Keratinocyte (primary cell): ENCODE measurements around the gene MPZ. TPM values are rescaled to one million over a fixed set of nuclear protein-coding genes. Genes with fewer than 3 reads are reported as not detected.
A peak's percentile ranks its signal among the peaks of the same experiment; 100 is the strongest.

ENCODE experiments used
- DNase-seq: peaks from one replicate; pipeline ENCODE4 v3.0.0-alpha.2; 2011; ENCODE audit warnings: low read depth, missing footprints, low spot score
- FAIRE-seq: peaks from 2 replicates; lab custom pipeline; 2011; peaks lifted over from hg19 to GRCh38; lab: Jason Lieb, UNC
- H2AFZ ChIP-seq: 2 replicates; pipeline ENCODE4 v1.6.0; 2012; ENCODE audit warnings: low read length, control low read depth, inconsistent platforms; ENCODE audit not compliant: control insufficient read depth
- H3K27ac ChIP-seq: 2 replicates; pipeline ENCODE4 v1.5.1; 2011; ENCODE audit warnings: low read length; ENCODE audit not compliant: control insufficient read depth, insufficient read depth
- H3K27me3 ChIP-seq: 3 replicates; pipeline ENCODE4 v1.6.0; 2011; ENCODE audit warnings: low read length; ENCODE audit not compliant: control insufficient read depth, insufficient read depth; ENCODE audit errors: extremely low read depth
- H3K36me3 ChIP-seq, 2 experiments: 2 replicates in 1 of 2; 3 replicates in 1 of 2; pipeline ENCODE4 v1.5.1; 2011; ENCODE audit warnings: low read length in 2 of 2, mild to moderate bottlenecking in 1 of 2; ENCODE audit not compliant: control insufficient read depth in 2 of 2, insufficient read depth in 2 of 2; ENCODE audit errors: extremely low read depth in 1 of 2
- H3K4me1 ChIP-seq: 3 replicates; pipeline ENCODE4 v1.5.1; 2011; ENCODE audit warnings: low read length; ENCODE audit not compliant: control insufficient read depth, insufficient read depth; ENCODE audit errors: extremely low read depth
- H3K4me2 ChIP-seq: 3 replicates; pipeline ENCODE4 v1.6.0; 2011; ENCODE audit warnings: low read depth, low read length; ENCODE audit not compliant: control insufficient read depth, insufficient read depth; ENCODE audit errors: extremely low read depth
- H3K4me3 ChIP-seq, 3 experiments: fragments of 200-600 bp in 1 of 3; sonication (generic) in 1 of 3; 2 replicates in 2 of 3; 3 replicates in 1 of 3; pipeline ENCODE4 v1.5.1; 2011 to 2016; ENCODE audit warnings: low read length in 3 of 3, mild to moderate bottlenecking in 3 of 3, control low read depth in 2 of 3, inconsistent platforms in 1 of 3, low read depth in 1 of 3, mixed read lengths in 1 of 3, mixed run types in 1 of 3, moderate library complexity in 1 of 3; ENCODE audit not compliant: control insufficient read depth in 2 of 3, insufficient read depth in 2 of 3; ENCODE audit errors: extremely low read depth in 1 of 3
- H3K79me2 ChIP-seq: 2 replicates; pipeline ENCODE4 v1.6.0; 2012; ENCODE audit warnings: low read length; ENCODE audit not compliant: control insufficient read depth, insufficient read depth
- H3K9ac ChIP-seq: 3 replicates; pipeline ENCODE4 v1.6.0; 2011; ENCODE audit warnings: low read length; ENCODE audit not compliant: control insufficient read depth, insufficient read depth; ENCODE audit errors: extremely low read depth
- H3K9me1 ChIP-seq: 3 replicates; pipeline ENCODE4 v1.6.0; 2011; ENCODE audit warnings: low read length; ENCODE audit not compliant: control insufficient read depth, insufficient read depth; ENCODE audit errors: extremely low read depth
- H3K9me3 ChIP-seq: 2 replicates; pipeline ENCODE4 v1.5.1; 2012; ENCODE audit warnings: low read depth, low read length; ENCODE audit not compliant: control insufficient read depth
- H4K20me1 ChIP-seq: 3 replicates; pipeline ENCODE4 v1.6.0; 2011; ENCODE audit warnings: low read length; ENCODE audit not compliant: control insufficient read depth, insufficient read depth; ENCODE audit errors: extremely low read depth
- CTCF ChIP-seq, 3 experiments: IDR thresholded peaks in 1 of 3; conservative IDR thresholded peaks in 1 of 3; optimal IDR thresholded peaks in 1 of 3; 2 replicates in 2 of 3; 3 replicates in 1 of 3; pipeline versions ENCODE3 to v1.5.1; 2011; ENCODE audit warnings: low read length in 3 of 3, mild to moderate bottlenecking in 3 of 3, moderate library complexity in 2 of 3, control low read depth in 1 of 3, inconsistent platforms in 1 of 3; ENCODE audit not compliant: insufficient read depth in 2 of 3; ENCODE audit errors: extremely low read depth in 1 of 3
- EZH2 ChIP-seq: IDR thresholded peaks from one replicate; pipeline ENCODE4 v1.6.1; 2012; ENCODE audit warnings: inconsistent platforms, mild to moderate bottlenecking, low read length, moderate library complexity
- dilution Hi-C: fragments of 300-500 bp; cut with MboI; formaldehyde crosslinking; loops from one replicate; pipeline ENCODE4 v1.7.0; 2020; ENCODE audit warnings: low sequenced_read_pairs; ENCODE audit not compliant: extremely low pct_ligation_motif_present
- polyA plus RNA-seq, 5 experiments: library from polyadenylated mRNA; depleted of rRNA in 3 of 5; stranded (reverse) in 3 of 5; stranded (forward) in 1 of 5; unstranded in 1 of 5; fragments of >200 nt; gene quantifications; 1 replicate in 1 of 5; 2 replicates in 3 of 5; 3 replicates in 1 of 5; pipeline versions ENCODE4 v1.2.1 to v1.2.3, GENCODE V29; 2011 to 2012; ENCODE audit warnings: missing spikeins in 2 of 5, low read depth in 1 of 5, low replicate concordance in 1 of 5

Gene MPZ
- polyA plus RNA-seq, 1 donor (not counting 4 experiments of a cell fraction or from before 2014, with no cell fraction given), result 0.45 TPM

- FAIRE-seq (no peak), DNase-seq (no peak)
- no peaks in the 10 kb centered on the region for H3K27me3 ChIP-seq
- peaks cover 13% of the 10 kb centered on the region for H3K4me1 ChIP-seq
- no peak overlapping the region for H3K27ac ChIP-seq
- no peak overlapping the region for H2AFZ ChIP-seq
- no peak overlapping the region for H3K4me3 ChIP-seq
- H3K9me3 ChIP-seq, result no peaks in the 10 kb centered on the region
- TF ChIP-seq EZH2 (no peak), CTCF (optimal IDR thresholded peaks at IDR 0.05 in 1 of 3, IDR thresholded peaks at IDR 0.05 in 1 of 3, conservative IDR thresholded peaks at IDR 0.05 in 1 of 3; ENCODE audit: extremely low read depth in 1 of 3, insufficient read depth in 2 of 3, low read length in 3 of 3) (no peak)
- H3K9ac ChIP-seq, result no peak overlapping the region
- H3K36me3 ChIP-seq, result no peaks in the 10 kb centered on the region
- dilution Hi-C loops, result no loop called here
- peaks cover 3% of the 10 kb centered on the region for H3K79me2 ChIP-seq
- H3K9me1 ChIP-seq, result no peaks in the 10 kb centered on the region
- H4K20me1 ChIP-seq, result no peaks in the 10 kb centered on the region
- no peak overlapping the region for H3K4me2 ChIP-seq
These were observed 2.5 kb downstream of the MPZ start for GRCh38 chr1:161307230-161307768.

- Histone ChIP-seq H3K4me3 (peak overlapping the region; percentile 62 to 86 (median 84)), H3K9ac (peak overlapping the region; percentile 71), H3K9me1 (no peaks in the 10 kb centered on the region), H3K36me3 (no peaks in the 10 kb centered on the region), H3K79me2 (peaks cover 3% of the 10 kb centered on the region), H3K27me3 (no peaks in the 10 kb centered on the region), H3K27ac (no peak overlapping the region), H3K4me2 (peak overlapping the region; percentile 84), H2AFZ (peak overlapping the region; percentile 94), H4K20me1 (no peaks in the 10 kb centered on the region), H3K9me3 (no peaks in the 10 kb centered on the region), H3K4me1 (peaks cover 13% of the 10 kb centered on the region)
- peak; percentile 36 to 72 (median 50) for TF ChIP-seq CTCF (optimal IDR thresholded peaks at IDR 0.05 in 1 of 3, IDR thresholded peaks at IDR 0.05 in 1 of 3, conservative IDR thresholded peaks at IDR 0.05 in 1 of 3; ENCODE audit: extremely low read depth in 1 of 3, insufficient read depth in 2 of 3, low read length in 3 of 3)
- no peak for TF ChIP-seq EZH2
- DNase-seq (peak; percentile 75), FAIRE-seq (peak; percentile 75)
- dilution Hi-C loops, result no loop called here
These were observed 3.8 kb downstream of the MPZ start for GRCh38 chr1:161305867-161306519.
